ENCODE data around the gene TMTC1.

DNA sequence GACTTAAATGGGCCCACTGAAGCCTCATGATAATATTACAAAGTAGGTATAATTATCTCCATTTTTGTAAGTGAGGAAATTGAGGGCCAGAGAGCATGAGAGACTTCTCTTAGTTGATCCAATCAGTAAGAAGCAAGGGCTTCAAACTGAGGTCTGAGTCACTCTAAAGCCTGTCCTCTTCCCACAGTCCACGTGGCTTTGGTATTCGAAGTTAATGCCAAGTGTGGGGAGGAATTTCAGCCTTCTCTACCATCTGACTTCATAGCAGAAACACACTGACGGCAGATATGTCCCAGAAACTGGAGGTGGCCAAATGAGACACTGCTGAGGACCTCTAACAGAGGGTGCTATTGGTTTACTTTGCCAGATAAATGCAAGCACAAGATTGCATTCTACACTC lies 171.8 kb downstream of the TMTC1 start:
- TF ChIP-seq, protein P1, sequence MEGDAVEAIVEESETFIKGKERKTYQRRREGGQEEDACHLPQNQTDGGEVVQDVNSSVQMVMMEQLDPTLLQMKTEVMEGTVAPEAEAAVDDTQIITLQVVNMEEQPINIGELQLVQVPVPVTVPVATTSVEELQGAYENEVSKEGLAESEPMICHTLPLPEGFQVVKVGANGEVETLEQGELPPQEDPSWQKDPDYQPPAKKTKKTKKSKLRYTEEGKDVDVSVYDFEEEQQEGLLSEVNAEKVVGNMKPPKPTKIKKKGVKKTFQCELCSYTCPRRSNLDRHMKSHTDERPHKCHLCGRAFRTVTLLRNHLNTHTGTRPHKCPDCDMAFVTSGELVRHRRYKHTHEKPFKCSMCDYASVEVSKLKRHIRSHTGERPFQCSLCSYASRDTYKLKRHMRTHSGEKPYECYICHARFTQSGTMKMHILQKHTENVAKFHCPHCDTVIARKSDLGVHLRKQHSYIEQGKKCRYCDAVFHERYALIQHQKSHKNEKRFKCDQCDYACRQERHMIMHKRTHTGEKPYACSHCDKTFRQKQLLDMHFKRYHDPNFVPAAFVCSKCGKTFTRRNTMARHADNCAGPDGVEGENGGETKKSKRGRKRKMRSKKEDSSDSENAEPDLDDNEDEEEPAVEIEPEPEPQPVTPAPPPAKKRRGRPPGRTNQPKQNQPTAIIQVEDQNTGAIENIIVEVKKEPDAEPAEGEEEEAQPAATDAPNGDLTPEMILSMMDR (conservative IDR thresholded peaks at IDR 0.05 in 1 of 2, IDR thresholded peaks at IDR 0.05 in 1 of 2; ENCODE audit: low read depth in 1 of 2, low read length in 2 of 2), result no peak
- no peak for TF ChIP-seq EZH2 (IDR thresholded peaks at IDR 0.05; ENCODE audit: low read length, missing control alignments)
